ENCODE data around the gene RNF6. TPM values are rescaled to one million over a fixed set of nuclear protein-coding genes. Genes with fewer than 3 reads are reported as not detected.

RNF6 gene
- total and polyA plus RNA-seq, 10 of the 15 experiments (the other 5 are each of a cell fraction or from before 2014, with no cell fraction given) = 19.0 to 54.0 (median 33.8) TPM

GRCh38 chr13:26186118-26186870 lies 35.8 kb downstream of the RNF6 start (continued):
- TF ChIP-seq ZBTB40 (IDR thresholded peaks at IDR 0.05; ENCODE audit: borderline replicate concordance) (no peak), KDM1A (IDR thresholded peaks at IDR 0.05; ENCODE audit: borderline replicate concordance) (no peak), CREM (IDR thresholded peaks at IDR 0.05; ENCODE audit: low read depth) (peak; percentile 26; the same call in 1 of the 2 replicates), ZBTB4 (CRISPR knock-in tag; IDR thresholded peaks at IDR 0.05) (no peak), ZNF274 (IDR thresholded peaks at IDR 0.05; ENCODE audit: insufficient read depth, insufficient read length) (no peak), PRDM15 (CRISPR knock-in tag; IDR thresholded peaks at IDR 0.05) (no peak), MEF2A (IDR thresholded peaks at IDR 0.05; ENCODE audit: insufficient read depth, low read depth, low read length) (0 out of 2 replicates have a peak, but pooled peaks have one; percentile 7), GABPA (IDR thresholded peaks at IDR 0.05; ENCODE audit: low read depth) (no peak), ZSCAN29 (IDR thresholded peaks at IDR 0.05) (no peak), ZZZ3 (IDR thresholded peaks at IDR 0.05; ENCODE audit: control insufficient read depth, insufficient read length, low read depth) (no peak), NR2C2 (IDR thresholded peaks at IDR 0.05; ENCODE audit: borderline replicate concordance, control insufficient read depth, insufficient read length, low read depth) (no peak), CBX5 (IDR thresholded peaks at IDR 0.05; ENCODE audit: low read depth) (no peak), RB1 (IDR thresholded peaks at IDR 0.05; ENCODE audit: borderline replicate concordance) (no peak), SREBF2 (IDR thresholded peaks at IDR 0.05; ENCODE audit: low read length) (no peak), BMI1 (IDR thresholded peaks at IDR 0.05; ENCODE audit: borderline replicate concordance) (no peak), SRF (IDR thresholded peaks at IDR 0.05; ENCODE audit: low read depth in 2 of 2, low read length in 2 of 2) (no peak), MTA3 (IDR thresholded peaks at IDR 0.05; ENCODE audit: borderline replicate concordance, low read length) (no peak), POLR2AphosphoS2 (IDR thresholded peaks at IDR 0.05; ENCODE audit: low read depth, low read length) (no peak), RCOR1 (conservative IDR thresholded peaks at IDR 0.05; ENCODE audit: low read depth, low read length) (no peak), HCFC1 (IDR thresholded peaks at IDR 0.05; ENCODE audit: low read length) (0 out of 2 replicates have a peak, but pooled peaks have one; percentile 19)
